Measurements from ENCODE around the gene BCL7A.

GRCh38 chr12:122078141-122079032 is 56.7 kb downstream of the BCL7A start, which contains the start of gene MLXIP:
- no peak for TF ChIP-seq FOXA2 (IDR thresholded peaks at IDR 0.05)
- no peak for TF ChIP-seq CTCF (IDR thresholded peaks at IDR 0.05; ENCODE audit: low read depth, low read length, missing input control)
- TF ChIP-seq ZBTB33 (IDR thresholded peaks at IDR 0.05): no peak
- TF ChIP-seq YY1 (IDR thresholded peaks at IDR 0.05): no peak
- TF ChIP-seq MAX (IDR thresholded peaks at IDR 0.05): peak; percentile 8
- peak; percentile 18 for TF ChIP-seq REST (IDR thresholded peaks at IDR 0.05)
- TF ChIP-seq EGR1 (IDR thresholded peaks at IDR 0.05; ENCODE audit: low read depth in 2 of 2): no peak
- TF ChIP-seq SP1 (IDR thresholded peaks at IDR 0.05): peak; percentile 45
- no peak for TF ChIP-seq TAF1 (conservative IDR thresholded peaks at IDR 0.05)
- TF ChIP-seq HNF4G (IDR thresholded peaks at IDR 0.05): no peak
- TF ChIP-seq FOXA1 (IDR thresholded peaks at IDR 0.05): no peak
